ENCODE data around the gene AGAP2. TPM values are rescaled to one million over a fixed set of nuclear protein-coding genes. Genes with fewer than 3 reads are reported as not detected.

The AGAP2 gene
- polyA plus RNA-seq, 1 donor (not counting 4 experiments of a cell fraction or from before 2014, with no cell fraction given) = 0.13 TPM

GRCh38 chr12:57718641-57719528 lies 19.7 kb downstream of the AGAP2 start:
- no peak for FAIRE-seq

GRCh38 chr12:57717846-57718640 lies 20.5 kb downstream of the AGAP2 start:
- TF ChIP-seq CTCF (optimal IDR thresholded peaks at IDR 0.05 in 1 of 3, IDR thresholded peaks at IDR 0.05 in 1 of 3, conservative IDR thresholded peaks at IDR 0.05 in 1 of 3; ENCODE audit: extremely low read depth in 1 of 3, insufficient read depth in 2 of 3, low read length in 3 of 3) = no peak
- TF ChIP-seq EZH2 (IDR thresholded peaks at IDR 0.05; ENCODE audit: low read length) = no peak
- FAIRE-seq = no peak

More at GRCh38 chr12:57718641-57719528, 19.7 kb downstream of the AGAP2 start:
- H3K36me3 ChIP-seq (ENCODE audit: control insufficient read depth in 2 of 2, extremely low read depth in 1 of 2, insufficient read depth in 2 of 2, low read length in 2 of 2) = peaks cover 5 to 16% of the 10 kb centered on the region in 2 experiments
- dilution Hi-C loops (cut with MboI; ENCODE audit: extremely low pct_ligation_motif_present, low sequenced_read_pairs) = no loop called here
- no peaks in the 10 kb centered on the region for H4K20me1 ChIP-seq (ENCODE audit: control insufficient read depth, extremely low read depth, insufficient read depth, low read length)
- no peak overlapping the region for H3K4me3 ChIP-seq (ENCODE audit: control insufficient read depth in 2 of 3, extremely low read depth in 1 of 3, insufficient read depth in 2 of 3, low read depth in 1 of 3, low read length in 3 of 3)
- no peak overlapping the region for H3K27ac ChIP-seq (ENCODE audit: control insufficient read depth, insufficient read depth, low read length)
- no peak overlapping the region for H3K9ac ChIP-seq (ENCODE audit: control insufficient read depth, extremely low read depth, insufficient read depth, low read length)
- no peak for DNase-seq (ENCODE audit: low read depth, low spot score)
- H3K4me1 ChIP-seq (ENCODE audit: control insufficient read depth, extremely low read depth, insufficient read depth, low read length) = no peaks in the 10 kb centered on the region
- H3K79me2 ChIP-seq (ENCODE audit: control insufficient read depth, insufficient read depth, low read length) = no peaks in the 10 kb centered on the region
- no peaks in the 10 kb centered on the region for H3K9me1 ChIP-seq (ENCODE audit: control insufficient read depth, extremely low read depth, insufficient read depth, low read length)
- H3K27me3 ChIP-seq (ENCODE audit: control insufficient read depth, extremely low read depth, insufficient read depth, low read length) = no peaks in the 10 kb centered on the region
- no peak overlapping the region for H3K4me2 ChIP-seq (ENCODE audit: control insufficient read depth, extremely low read depth, insufficient read depth, low read depth, low read length)
- no peak overlapping the region for H2AFZ ChIP-seq (ENCODE audit: control insufficient read depth, low read length)
- H3K9me3 ChIP-seq (ENCODE audit: control insufficient read depth, low read depth, low read length) = no peaks in the 10 kb centered on the region
- TF ChIP-seq EZH2 (IDR thresholded peaks at IDR 0.05; ENCODE audit: low read length) = no peak
- TF ChIP-seq CTCF (optimal IDR thresholded peaks at IDR 0.05 in 1 of 3, IDR thresholded peaks at IDR 0.05 in 1 of 3, conservative IDR thresholded peaks at IDR 0.05 in 1 of 3; ENCODE audit: extremely low read depth in 1 of 3, insufficient read depth in 2 of 3, low read length in 3 of 3) = no peak

More at GRCh38 chr12:57717846-57718640, 20.5 kb downstream of the AGAP2 start:
- no peak for DNase-seq (ENCODE audit: low read depth, low spot score)
- Histone ChIP-seq H3K4me2 (ENCODE audit: control insufficient read depth, extremely low read depth, insufficient read depth, low read depth, low read length) (no peak overlapping the region), H3K4me1 (ENCODE audit: control insufficient read depth, extremely low read depth, insufficient read depth, low read length) (no peaks in the 10 kb centered on the region), H2AFZ (ENCODE audit: control insufficient read depth, low read length) (no peak overlapping the region), H3K27me3 (ENCODE audit: control insufficient read depth, extremely low read depth, insufficient read depth, low read length) (no peaks in the 10 kb centered on the region), H3K27ac (ENCODE audit: control insufficient read depth, insufficient read depth, low read length) (no peak overlapping the region), H3K9me1 (ENCODE audit: control insufficient read depth, extremely low read depth, insufficient read depth, low read length) (no peaks in the 10 kb centered on the region), H3K4me3 (ENCODE audit: control insufficient read depth in 2 of 3, extremely low read depth in 1 of 3, insufficient read depth in 2 of 3, low read depth in 1 of 3, low read length in 3 of 3) (no peak overlapping the region), H4K20me1 (ENCODE audit: control insufficient read depth, extremely low read depth, insufficient read depth, low read length) (no peaks in the 10 kb centered on the region), H3K36me3 (ENCODE audit: control insufficient read depth in 2 of 2, extremely low read depth in 1 of 2, insufficient read depth in 2 of 2, low read length in 2 of 2) (peaks cover 9 to 16% of the 10 kb centered on the region in 2 experiments), H3K79me2 (ENCODE audit: control insufficient read depth, insufficient read depth, low read length) (no peaks in the 10 kb centered on the region), H3K9me3 (ENCODE audit: control insufficient read depth, low read depth, low read length) (no peaks in the 10 kb centered on the region), H3K9ac (ENCODE audit: control insufficient read depth, extremely low read depth, insufficient read depth, low read length) (no peak overlapping the region)
- dilution Hi-C loops (cut with MboI; ENCODE audit: extremely low pct_ligation_motif_present, low sequenced_read_pairs) = no loop called here
